GM23338 (cell line): ENCODE results near the gene MYCBPAP. TPM values are rescaled to one million over a fixed set of nuclear protein-coding genes. Genes with fewer than 3 reads are reported as not detected.

ENCODE experiments used
- ATAC-seq: fragments of 200-7000 bp; cut with Tn5 transposase; 3 replicates; pipeline ENCODE4 v1.9.1; 2020
- DNase-seq: peaks from one replicate; pipeline ENCODE4 v3.0.0-alpha.2; 2015; ENCODE audit warnings: low spot score
- H2AFZ ChIP-seq: fragments of 200-600 bp; sonication (generic); 2 replicates; pipeline ENCODE4 v1.8.0; 2016; ENCODE audit warnings: antibody characterized with exemption, mild to moderate bottlenecking, moderate library complexity
- H3F3A ChIP-seq: fragments of 200-600 bp; sonication (generic); replicated peaks from 2 replicates; pipeline ENCODE4 v1.8.0; 2017; ENCODE audit warnings: antibody characterized with exemption, mixed run types, low read depth
- H3K27ac ChIP-seq: fragments of 200-600 bp; sonication (generic); 2 replicates; pipeline ENCODE4 v1.6.1; 2016; ENCODE audit warnings: low read depth
- H3K27me3 ChIP-seq: fragments of 200-600 bp; sonication (generic); 2 replicates; pipeline ENCODE4 v1.8.0; 2016; ENCODE audit warnings: mild to moderate bottlenecking, mixed run types, moderate library complexity; ENCODE audit not compliant: insufficient read depth
- H3K36me3 ChIP-seq: fragments of 200-600 bp; sonication (generic); 2 replicates; pipeline ENCODE4 v1.8.0; 2016; ENCODE audit warnings: mild to moderate bottlenecking; ENCODE audit not compliant: insufficient read depth
- H3K4me1 ChIP-seq: fragments of 200-600 bp; sonication (generic); 2 replicates; pipeline ENCODE4 v1.8.0; 2016; ENCODE audit warnings: mild to moderate bottlenecking, moderate library complexity; ENCODE audit not compliant: insufficient read depth
- H3K4me2 ChIP-seq: fragments of 200-600 bp; sonication (generic); 2 replicates; pipeline ENCODE4 v1.7.1; 2017; ENCODE audit warnings: mixed run types
- H3K4me3 ChIP-seq: fragments of 200-600 bp; sonication (generic); 2 replicates; pipeline ENCODE4 v1.6.1; 2016; ENCODE audit warnings: mixed run types
- H3K79me2 ChIP-seq: fragments of 200-600 bp; sonication (generic); replicated peaks from 2 replicates; pipeline ENCODE4 v1.8.0; 2017; ENCODE audit warnings: mild to moderate bottlenecking; ENCODE audit not compliant: insufficient read depth
- H3K9me2 ChIP-seq: fragments of 200-600 bp; sonication (generic); 2 replicates; pipeline ENCODE4 v1.8.0; 2017; ENCODE audit not compliant: insufficient read depth
- H4K20me1 ChIP-seq: fragments of 200-600 bp; sonication (generic); replicated peaks from 2 replicates; pipeline ENCODE4 v1.8.0; 2017; ENCODE audit warnings: mild to moderate bottlenecking; ENCODE audit not compliant: insufficient read depth
- H3K27ac Mint-ChIP-seq: 2 replicates; pipeline ENCODE4 v1.8.0; 2020; ENCODE audit warnings: inconsistent platforms, mild to moderate bottlenecking, moderate library complexity, mixed read lengths
- H3K27me3 Mint-ChIP-seq: 3 replicates; pipeline ENCODE4 v1.8.0; 2022; ENCODE audit warnings: low read depth, mild to moderate bottlenecking, moderate library complexity, mixed read lengths, inconsistent platforms; ENCODE audit not compliant: insufficient read depth, poor library complexity
- H3K36me3 Mint-ChIP-seq: 3 replicates; pipeline ENCODE4 v1.8.0; 2021; ENCODE audit warnings: low read depth, mild to moderate bottlenecking, inconsistent platforms, moderate library complexity, mixed read lengths
- H3K4me1 Mint-ChIP-seq: 3 replicates; pipeline ENCODE4 v1.8.0; 2020; ENCODE audit warnings: mild to moderate bottlenecking, inconsistent platforms, mixed read lengths
- H3K4me3 Mint-ChIP-seq: 3 replicates; pipeline ENCODE4 v1.8.0; 2021; ENCODE audit warnings: moderate library complexity, mild to moderate bottlenecking, inconsistent platforms, mixed read lengths
- H3K9me3 Mint-ChIP-seq: 3 replicates; pipeline ENCODE4 v1.8.0; 2020; ENCODE audit warnings: moderate library complexity, mild to moderate bottlenecking, inconsistent platforms, mixed read lengths
- CREB1 ChIP-seq: fragments of 250-450 bp; sonication (Bioruptor Pico); IDR thresholded peaks from 2 replicates; pipeline ENCODE4 v1.5.0; 2020; ENCODE audit warnings: low read depth, mild to moderate bottlenecking, moderate library complexity
- CTCF ChIP-seq, 2 experiments: fragments of 200-600 bp in 1 of 2; sonication (generic) in 1 of 2; conservative IDR thresholded peaks; 2 replicates each; pipeline versions ENCODE4 v1.5.1 to v1.6.1; 2016 to 2017; ENCODE audit warnings: antibody characterized with exemption in 2 of 2, low read depth in 2 of 2, mild to moderate bottlenecking in 2 of 2, moderate library complexity in 1 of 2
- ETS1 ChIP-seq: IDR thresholded peaks from 2 replicates; pipeline ENCODE4 v1.6.1; 2016; ENCODE audit warnings: antibody characterized with exemption
- EZH2 ChIP-seq: fragments of 200-600 bp; sonication (generic); IDR thresholded peaks from one replicate; pipeline ENCODE4 v1.8.0; 2017; ENCODE audit warnings: antibody characterized with exemption, mild to moderate bottlenecking, low read depth; ENCODE audit not compliant: unreplicated experiment
- EZH2phosphoT487 ChIP-seq: fragments of 200-600 bp; sonication (generic); IDR thresholded peaks from one replicate; pipeline ENCODE4 v1.8.1; 2018; ENCODE audit warnings: antibody characterized with exemption; ENCODE audit not compliant: unreplicated experiment
- JUNB ChIP-seq: IDR thresholded peaks from one replicate; pipeline ENCODE4 v1.6.1; 2016; ENCODE audit warnings: antibody characterized with exemption; ENCODE audit not compliant: unreplicated experiment
- NANOG ChIP-seq: IDR thresholded peaks from 2 replicates; pipeline ENCODE4 v1.6.1; 2016; ENCODE audit warnings: antibody characterized with exemption, borderline replicate concordance
- POLR2AphosphoS5 ChIP-seq: IDR thresholded peaks from 2 replicates; pipeline ENCODE4 v1.6.1; 2016; ENCODE audit warnings: antibody characterized with exemption, low read depth
- REST ChIP-seq: IDR thresholded peaks from one replicate; pipeline ENCODE4 v1.6.1; 2018; ENCODE audit warnings: antibody characterized with exemption; ENCODE audit not compliant: unreplicated experiment
- STAT1 ChIP-seq: IDR thresholded peaks from one replicate; pipeline ENCODE4 v1.6.1; 2016; ENCODE audit warnings: antibody characterized with exemption; ENCODE audit not compliant: unreplicated experiment
- ZNF114 ChIP-seq: fragments of 250-450 bp; sonication (Bioruptor Pico); IDR thresholded peaks from 2 replicates; pipeline ENCODE4 v1.5.0; 2020; ENCODE audit warnings: mild to moderate bottlenecking, moderate library complexity
- ZNF331 ChIP-seq: fragments of 250-450 bp; sonication (Bioruptor Pico); IDR thresholded peaks from 2 replicates; pipeline ENCODE4 v1.5.0; 2020; ENCODE audit warnings: low read depth, mild to moderate bottlenecking, moderate library complexity
- ZNF462 ChIP-seq: fragments of 250-450 bp; sonication (Bioruptor Pico); IDR thresholded peaks from 2 replicates; pipeline ENCODE4 v1.5.0; 2020; ENCODE audit warnings: mild to moderate bottlenecking, moderate library complexity
- polyA plus RNA-seq: library from polyadenylated mRNA; unstranded; fragments of >200 nt; fragmentation: Nextera tagmentation; extraction: Ambion mirVana; gene quantifications from 2 replicates; pipeline ENCODE4 v1.2.1, GENCODE V29; 2016
- total RNA-seq: library from RNA; depleted of rRNA; stranded (reverse); fragments of >200 nt; shearing (Covaris generic); gene quantifications from 2 replicates; pipeline ENCODE4 v1.2.3, GENCODE V29; 2014

The MYCBPAP gene
- total and polyA plus RNA-seq, 2 experiments from 2014 or later: 0.63 to 1.7 TPM

DNA sequence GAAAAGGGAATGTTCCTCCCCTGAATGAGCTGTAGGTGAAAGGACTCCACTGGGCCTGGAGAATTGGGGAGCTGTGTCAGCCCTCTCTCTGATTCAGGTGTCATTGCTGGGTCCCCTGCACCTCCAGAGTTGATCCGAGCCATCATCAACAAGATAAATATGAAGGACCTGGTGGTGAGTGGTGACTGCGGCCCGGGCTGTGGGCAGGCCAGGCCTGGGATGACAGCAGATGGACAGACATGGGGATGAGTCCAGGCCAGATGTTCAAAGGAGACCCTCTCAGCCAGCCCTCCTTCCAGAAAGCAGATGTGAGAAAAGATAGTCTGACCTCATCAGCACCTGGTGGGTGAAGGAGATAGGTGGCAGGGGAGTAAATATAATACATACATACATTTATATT lies 44.1 kb upstream of the MYCBPAP start:
- Histone ChIP-seq H3K9me2 (no peaks in the 10 kb centered on the region), H3K36me3 (no peaks in the 10 kb centered on the region), H3K4me3 (no peak overlapping the region), H3K4me2 (no peak overlapping the region), H3K27ac (no peak overlapping the region), H3K27me3 (peaks cover 23% of the 10 kb centered on the region), H3K79me2 (no peaks in the 10 kb centered on the region), H2AFZ (no peak overlapping the region), H4K20me1 (no peaks in the 10 kb centered on the region), H3F3A (no peaks in the 10 kb centered on the region), H3K4me1 (peaks cover 5% of the 10 kb centered on the region; the same call in 1 of the 2 replicates)
- H3K27ac Mint-ChIP-seq: no peak overlapping the region
- H3K27me3 Mint-ChIP-seq: peaks cover 21% of the 10 kb centered on the region
- TF ChIP-seq ETS1 (no peak), ZNF114 (CRISPR knock-in tag) (no peak), ZNF331 (CRISPR knock-in tag) (no peak), EZH2 (no peak), CREB1 (CRISPR knock-in tag) (no peak), CTCF (conservative IDR thresholded peaks at IDR 0.05; ENCODE audit: low read depth in 2 of 2) (no peak), REST (no peak), JUNB (no peak), POLR2AphosphoS5 (no peak), EZH2phosphoT487 (no peak), STAT1 (no peak), ZNF462 (CRISPR knock-in tag) (no peak), NANOG (no peak)
- no peaks in the 10 kb centered on the region; the same call in 2 of the 3 replicates for H3K9me3 Mint-ChIP-seq
- no peak overlapping the region for H3K4me3 Mint-ChIP-seq
- DNase-seq (no peak), ATAC-seq (no peak)
- H3K36me3 Mint-ChIP-seq: no peaks in the 10 kb centered on the region; the same call in 2 of the 3 replicates
- H3K4me1 Mint-ChIP-seq: peaks cover 13% of the 10 kb centered on the region
